ENCODE results near the gene KCNG3.
"Not testable (repeated sequence)": the region's sequence is repeated elsewhere in the genome, so short reads cannot be mapped to it uniquely, and the experiment has no call there.

KCNG3 gene

DNA sequence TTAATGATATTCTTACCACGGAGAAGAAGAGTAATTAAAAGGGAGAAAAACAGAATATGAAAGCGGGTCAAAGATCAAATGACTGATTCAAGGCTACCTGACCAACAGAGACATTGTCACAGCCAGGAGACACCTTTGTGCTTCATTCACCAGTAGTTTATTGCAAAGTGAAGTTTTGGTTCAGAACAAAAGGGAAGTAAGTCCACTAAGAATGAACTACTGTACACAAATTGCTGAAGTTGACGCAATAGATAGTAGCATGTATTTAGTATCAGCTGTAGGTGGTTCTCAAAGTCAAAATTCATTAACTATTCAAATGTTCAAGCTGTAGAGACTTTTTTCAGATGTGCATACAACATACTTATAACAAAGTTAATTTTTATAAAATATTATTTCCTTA, 68.1 kb downstream of the KCNG3 start:
- no peaks in the 10 kb centered on the region for H3K36me3 Mint-ChIP-seq

DNA sequence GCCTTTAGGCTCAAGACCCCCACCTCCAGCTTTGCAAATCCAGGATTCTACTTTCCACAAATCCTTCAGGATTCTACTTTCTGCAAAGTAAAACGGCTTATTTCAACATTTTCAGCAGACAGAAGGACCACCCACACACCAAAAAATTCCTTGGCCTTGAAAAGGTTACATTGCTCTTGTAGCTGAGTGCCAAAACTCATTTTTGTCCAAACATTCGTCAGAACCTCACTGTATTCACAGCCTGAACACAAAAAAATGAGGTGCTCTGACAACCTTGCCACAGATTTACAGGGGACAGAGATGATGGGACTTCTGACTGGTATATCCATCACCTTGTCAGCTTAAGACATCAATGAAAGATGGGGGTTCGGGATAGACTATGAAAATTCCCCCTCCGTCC, 69.7 kb downstream of the KCNG3 start:
- Mint-ChIP-seq H3K36me3 (no peaks in the 10 kb centered on the region), H3K4me1 (no peaks in the 10 kb centered on the region), H3K27ac (no peak overlapping the region), H3K4me3 (no peak overlapping the region), H3K9me3 (no peaks in the 10 kb centered on the region), H3K27me3 (peaks cover 25 to 35% of the 10 kb centered on the region in 2 donors)
- no peak for DNase-seq
- no peak for ATAC-seq (replicated peaks)

More for the DNA sequence above, 68.1 kb downstream of the KCNG3 start:
- H3K4me3 Mint-ChIP-seq: no peak overlapping the region
- no peak overlapping the region for H3K27ac Mint-ChIP-seq
- H3K27me3 Mint-ChIP-seq: peaks cover 25 to 34% of the 10 kb centered on the region in 2 donors
- DNase-seq: no peak
- no peaks in the 10 kb centered on the region for H3K9me3 Mint-ChIP-seq
- H3K4me1 Mint-ChIP-seq: no peaks in the 10 kb centered on the region
- ATAC-seq (replicated peaks): no peak

DNA sequence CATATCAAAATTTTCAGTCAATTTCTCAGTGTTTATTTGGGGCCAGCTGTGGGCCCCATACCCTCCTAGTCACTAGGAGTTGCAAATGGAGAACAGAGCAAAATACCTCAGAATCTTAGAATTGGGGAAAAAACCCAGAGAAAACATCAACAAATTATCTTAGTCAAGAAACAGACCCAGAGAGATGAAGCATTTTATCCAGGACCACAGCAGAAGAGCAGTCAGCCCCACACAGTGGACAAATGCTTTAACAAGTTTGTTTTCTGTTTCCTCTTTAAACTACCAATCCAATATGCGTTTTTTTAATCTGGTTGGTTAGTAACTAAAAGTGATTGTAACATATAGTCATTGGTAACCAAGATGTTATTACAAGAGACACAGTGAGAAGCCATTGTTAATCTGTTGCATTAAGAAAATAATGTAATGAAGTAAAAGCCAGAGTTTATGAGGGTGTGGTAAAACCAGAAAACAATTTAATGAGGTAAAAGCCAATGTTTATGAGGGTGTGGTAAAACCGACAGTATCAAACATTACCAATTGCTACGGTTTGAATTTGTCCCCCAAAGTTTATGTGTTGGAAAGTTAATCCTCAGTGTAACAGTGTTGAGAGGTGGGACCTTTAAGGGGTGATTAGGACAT, 72.1 kb downstream of the KCNG3 start:
- Mint-ChIP-seq H3K4me3 (no peak overlapping the region), H3K4me1 (no peaks in the 10 kb centered on the region), H3K36me3 (no peaks in the 10 kb centered on the region), H3K27ac (no peak overlapping the region), H3K27me3 (peaks cover 25 to 35% of the 10 kb centered on the region in 2 donors), H3K9me3 (no peaks in the 10 kb centered on the region)
- ATAC-seq (replicated peaks): no peak
- no peak for DNase-seq

DNA sequence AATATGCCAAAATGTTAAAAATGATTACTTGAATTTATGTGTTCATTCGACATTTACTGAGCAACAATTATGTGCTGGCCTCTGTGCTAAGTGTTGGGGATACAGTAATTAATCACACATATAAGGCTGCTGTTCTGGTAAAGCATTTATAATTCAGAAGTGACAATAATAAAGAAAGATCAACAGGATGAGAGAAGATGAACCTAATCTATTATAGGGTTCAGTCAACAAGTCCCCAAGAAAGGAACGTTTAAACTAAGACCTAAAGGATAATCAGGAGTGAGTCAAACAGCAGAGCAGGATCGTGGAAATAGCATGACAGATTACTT, 72.7 kb downstream of the KCNG3 start:
- Mint-ChIP-seq H3K27ac (no peak overlapping the region), H3K36me3 (no peaks in the 10 kb centered on the region), H3K27me3 (peaks cover 22 to 34% of the 10 kb centered on the region in 2 donors), H3K9me3 (no peaks in the 10 kb centered on the region), H3K4me1 (no peaks in the 10 kb centered on the region), H3K4me3 (no peak overlapping the region)
- ATAC-seq (replicated peaks): no peak
- no peak for DNase-seq

DNA sequence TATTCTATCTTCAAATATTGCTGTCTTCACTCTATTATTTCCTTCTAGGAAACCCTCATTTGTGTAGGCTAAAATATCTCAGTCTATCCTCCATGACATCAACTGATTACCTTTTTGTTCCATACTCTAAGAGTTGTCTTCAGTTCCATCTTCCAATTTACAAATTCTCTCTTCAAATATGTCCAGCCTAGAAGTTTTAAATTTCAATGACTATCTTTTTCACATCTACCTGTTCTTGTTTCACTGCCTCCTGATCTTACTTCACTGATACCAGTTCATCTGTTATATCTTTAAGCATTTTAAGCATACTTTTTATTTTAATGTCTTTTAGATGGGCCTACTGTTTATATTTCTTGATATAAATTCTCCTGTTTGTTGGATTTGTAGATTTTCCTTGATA, 79.1 kb downstream of the KCNG3 start:
- DNase-seq (no peak), ATAC-seq (replicated peaks) (no peak)
- Mint-ChIP-seq H3K36me3 (peaks cover 5 to 6% of the 10 kb centered on the region in 2 donors), H3K27ac (no peak overlapping the region), H3K9me3 (peaks cover 13 to 18% of the 10 kb centered on the region in 2 donors), H3K4me1 (no peaks in the 10 kb centered on the region), H3K4me3 (no peak overlapping the region), H3K27me3 (peaks cover 5 to 18% of the 10 kb centered on the region in 2 donors)

DNA sequence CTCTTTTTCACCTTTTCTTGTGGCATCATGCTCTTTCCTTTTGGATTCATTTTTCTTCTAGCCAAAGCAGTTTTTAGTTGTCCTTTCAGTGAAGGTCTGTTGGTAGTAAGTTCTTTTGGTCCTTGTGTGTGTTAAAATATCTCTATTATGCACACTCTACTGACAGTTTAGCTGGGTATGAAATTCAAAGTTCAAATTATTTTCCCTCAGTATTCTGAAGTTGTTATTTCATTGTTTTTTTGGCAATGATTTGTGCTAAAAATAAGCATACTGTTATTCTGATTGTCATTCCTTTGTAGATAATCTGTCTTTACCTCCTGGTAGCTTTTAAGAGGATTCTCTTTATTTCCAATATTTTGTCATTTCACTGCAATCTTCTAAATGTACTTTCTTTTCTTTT, 79.6 kb downstream of the KCNG3 start:
- Mint-ChIP-seq H3K9me3 (peaks cover 13 to 18% of the 10 kb centered on the region in 2 donors), H3K4me1 (no peaks in the 10 kb centered on the region), H3K27ac (no peak overlapping the region), H3K27me3 (peaks cover 4 to 15% of the 10 kb centered on the region in 2 donors), H3K36me3 (peaks cover 5 to 6% of the 10 kb centered on the region in 2 donors), H3K4me3 (no peak overlapping the region)
- ATAC-seq (replicated peaks) (no peak), DNase-seq (no peak)

DNA sequence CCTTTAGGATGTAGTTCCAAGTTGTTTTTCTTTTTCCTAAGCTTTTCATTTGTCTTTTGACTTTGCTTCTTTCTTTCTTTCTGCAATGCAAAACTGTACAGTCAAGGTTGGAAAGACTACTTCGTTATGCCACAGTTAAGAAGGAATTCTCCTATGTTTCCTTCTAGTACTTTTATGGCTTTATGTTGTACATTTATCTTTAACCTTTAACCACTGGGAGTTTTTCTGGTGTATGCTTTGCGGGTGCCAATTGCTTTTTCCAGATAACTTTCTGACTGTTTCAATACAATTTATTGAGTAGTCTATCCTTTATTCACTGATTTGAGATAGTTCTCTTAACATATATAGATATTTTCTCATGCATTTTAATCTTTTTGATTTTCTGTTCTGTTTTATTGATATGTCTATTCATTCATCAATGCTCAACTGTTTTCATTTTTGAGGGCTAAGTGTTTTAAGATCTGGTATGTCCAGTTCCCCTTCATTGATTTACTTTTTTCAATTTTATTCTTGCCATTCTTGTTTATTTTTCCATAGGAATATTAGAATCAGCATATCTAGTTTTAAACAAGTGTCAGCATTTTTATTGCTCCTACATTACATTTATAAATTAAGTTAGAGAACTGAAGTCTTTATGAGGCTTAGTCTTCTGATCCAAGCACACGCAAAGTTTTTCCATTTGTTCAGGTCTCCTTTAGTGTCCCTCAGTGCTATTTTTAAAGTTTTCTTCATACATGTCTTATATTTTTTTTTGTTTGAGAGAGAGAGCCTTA, 82.9 kb downstream of the KCNG3 start:
- H3K9me3 Mint-ChIP-seq: peaks cover 13 to 22% of the 10 kb centered on the region in 2 donors
- H3K4me1 Mint-ChIP-seq: no peaks in the 10 kb centered on the region
- H3K36me3 Mint-ChIP-seq: peaks cover 5 to 6% of the 10 kb centered on the region in 2 donors
- ATAC-seq (replicated peaks) (no peak), DNase-seq (no peak)
- peaks cover 13 to 19% of the 10 kb centered on the region in 2 donors for H3K27me3 Mint-ChIP-seq
- H3K4me3 Mint-ChIP-seq: no peak overlapping the region
- H3K27ac Mint-ChIP-seq: no peak overlapping the region

DNA sequence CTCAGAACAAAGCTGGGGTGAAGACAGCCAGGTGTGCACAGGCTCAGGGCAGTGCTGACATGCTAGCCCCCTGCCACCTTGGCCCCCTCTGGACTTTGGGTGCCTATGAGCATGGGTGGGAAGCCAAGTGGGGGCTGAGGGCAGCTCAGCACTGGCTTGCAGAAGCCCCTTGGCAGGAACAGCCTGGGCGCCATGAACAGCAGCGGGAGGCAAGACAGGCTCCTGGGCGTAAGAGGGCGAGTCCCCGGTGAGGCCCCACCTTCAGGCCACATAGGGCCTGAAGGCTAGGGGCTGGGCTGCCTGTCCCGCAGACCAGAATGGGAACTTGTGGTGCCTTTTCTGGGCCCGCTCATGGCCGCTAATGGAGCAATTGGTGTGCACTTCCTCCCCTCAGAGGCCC, 85.8 kb downstream of the KCNG3 start:
- Mint-ChIP-seq H3K27me3 (peaks cover 14 to 18% of the 10 kb centered on the region in 2 donors), H3K4me1 (no peaks in the 10 kb centered on the region), H3K27ac (no peak overlapping the region), H3K9me3 (peaks cover 0 to 7% of the 10 kb centered on the region in 2 donors), H3K4me3 (no peak overlapping the region), H3K36me3 (no peaks in the 10 kb centered on the region)
- no peak for ATAC-seq (replicated peaks)
- DNase-seq: no peak

DNA sequence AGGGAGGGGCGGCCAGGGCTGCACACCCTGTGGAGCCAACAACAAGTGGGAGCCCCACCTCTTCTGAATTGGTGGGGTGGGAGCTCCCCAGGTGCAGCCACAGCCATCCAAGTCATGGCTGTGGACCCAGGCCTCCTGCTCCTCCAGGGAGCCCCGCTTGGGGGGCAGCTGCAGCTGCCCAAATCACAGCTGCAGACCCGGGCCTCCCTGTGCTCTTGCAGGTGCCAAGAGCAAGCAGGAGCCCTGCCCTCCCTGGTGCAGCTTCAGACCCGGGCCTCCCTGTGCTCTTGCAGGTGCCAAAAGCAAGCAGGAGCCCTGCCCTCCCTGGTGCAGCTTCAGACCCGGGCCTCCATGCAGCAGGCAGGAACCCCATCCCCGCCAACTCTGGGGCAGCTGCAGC, 86.3 kb downstream of the KCNG3 start:
- DNase-seq: no peak
- no peaks in the 10 kb centered on the region for H3K4me1 Mint-ChIP-seq
- no peak overlapping the region for H3K27ac Mint-ChIP-seq
- no peak for ATAC-seq (replicated peaks)
- H3K9me3 Mint-ChIP-seq: peaks cover 0 to 7% of the 10 kb centered on the region in 2 donors
- no peak overlapping the region for H3K4me3 Mint-ChIP-seq
- H3K36me3 Mint-ChIP-seq: no peaks in the 10 kb centered on the region
- peaks cover 16 to 22% of the 10 kb centered on the region in 2 donors for H3K27me3 Mint-ChIP-seq

DNA sequence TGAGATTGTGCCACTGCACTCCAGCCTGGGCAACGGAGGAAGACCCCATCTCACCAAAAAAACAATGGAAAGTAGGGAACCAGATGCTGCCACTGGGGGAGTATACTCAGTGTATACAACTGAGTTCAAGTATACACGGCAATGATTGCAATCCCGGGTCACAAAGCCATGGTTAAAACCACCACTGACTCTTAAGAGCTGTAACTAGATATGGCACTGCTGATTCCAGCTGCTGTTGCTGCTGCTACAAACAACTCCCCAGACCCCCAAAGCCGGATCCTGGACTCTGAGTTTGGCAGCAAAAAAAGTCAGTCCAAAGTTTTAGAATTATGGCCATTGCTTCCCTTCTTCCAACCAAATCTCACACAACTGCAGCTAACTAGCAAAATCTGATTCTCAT, 89.1 kb downstream of the KCNG3 start:
- H3K4me3 Mint-ChIP-seq: no peak overlapping the region
- H3K9me3 Mint-ChIP-seq: peaks cover 0 to 5% of the 10 kb centered on the region in 2 donors
- no peak overlapping the region for H3K27ac Mint-ChIP-seq
- no peaks in the 10 kb centered on the region for H3K36me3 Mint-ChIP-seq
- H3K4me1 Mint-ChIP-seq: no peaks in the 10 kb centered on the region
- H3K27me3 Mint-ChIP-seq: peaks cover 14 to 17% of the 10 kb centered on the region in 2 donors
- ATAC-seq (replicated peaks) (no peak), DNase-seq (no peak)

DNA sequence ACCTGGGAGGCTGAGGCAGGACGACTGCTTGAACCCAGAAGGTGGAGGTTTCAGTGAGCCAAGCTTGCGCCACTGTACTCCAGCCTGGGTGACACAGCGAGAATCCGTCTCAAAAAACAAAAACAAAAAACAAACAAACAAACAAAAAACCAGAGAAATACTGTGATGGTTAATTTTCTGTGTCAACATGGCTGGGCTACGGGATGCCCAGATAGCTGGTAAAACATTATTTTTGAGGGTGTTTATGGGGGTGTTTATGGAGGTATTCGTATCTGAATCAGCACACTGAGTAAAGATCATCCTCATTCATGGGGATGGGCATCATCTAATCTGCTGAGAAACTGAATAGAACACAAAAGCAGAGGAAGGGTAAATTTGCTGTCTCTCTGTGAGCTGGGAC, 92.0 kb downstream of the KCNG3 start:
- no peaks in the 10 kb centered on the region for H3K36me3 Mint-ChIP-seq
- no peaks in the 10 kb centered on the region for H3K4me1 Mint-ChIP-seq
- ATAC-seq (replicated peaks): no peak
- no peaks in the 10 kb centered on the region for H3K9me3 Mint-ChIP-seq
- no peak for DNase-seq
- no peak overlapping the region for H3K27ac Mint-ChIP-seq
- H3K4me3 Mint-ChIP-seq: no peak overlapping the region
- peaks cover 12 to 31% of the 10 kb centered on the region in 2 donors for H3K27me3 Mint-ChIP-seq

DNA sequence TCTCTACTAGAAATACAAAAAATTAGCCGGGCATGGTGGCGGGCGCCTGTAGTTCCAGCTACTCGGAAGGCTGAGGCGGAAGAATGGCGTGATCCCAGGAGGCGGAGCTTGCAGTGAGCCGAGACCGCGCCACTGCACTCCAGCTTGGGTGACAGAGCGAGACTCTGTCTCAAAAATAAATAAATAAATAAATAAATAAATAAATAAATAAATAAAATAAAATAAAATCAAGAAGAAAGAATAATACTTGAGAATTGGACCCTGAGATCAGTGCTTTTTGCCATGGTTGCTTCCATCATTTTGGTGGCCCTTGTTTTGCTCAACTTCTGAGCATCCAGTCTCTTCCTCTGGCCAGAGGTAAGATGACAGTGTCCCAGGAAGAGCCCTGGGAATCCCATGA, 95.7 kb downstream of the KCNG3 start:
- not testable (repeated sequence) for H3K9me3 Mint-ChIP-seq; H3K36me3 Mint-ChIP-seq; DNase-seq; H3K4me3 Mint-ChIP-seq; H3K4me1 Mint-ChIP-seq; H3K27ac Mint-ChIP-seq; ATAC-seq (replicated peaks)
- H3K27me3 Mint-ChIP-seq: peaks cover 10 to 29% of the 10 kb centered on the region in 2 donors

DNA sequence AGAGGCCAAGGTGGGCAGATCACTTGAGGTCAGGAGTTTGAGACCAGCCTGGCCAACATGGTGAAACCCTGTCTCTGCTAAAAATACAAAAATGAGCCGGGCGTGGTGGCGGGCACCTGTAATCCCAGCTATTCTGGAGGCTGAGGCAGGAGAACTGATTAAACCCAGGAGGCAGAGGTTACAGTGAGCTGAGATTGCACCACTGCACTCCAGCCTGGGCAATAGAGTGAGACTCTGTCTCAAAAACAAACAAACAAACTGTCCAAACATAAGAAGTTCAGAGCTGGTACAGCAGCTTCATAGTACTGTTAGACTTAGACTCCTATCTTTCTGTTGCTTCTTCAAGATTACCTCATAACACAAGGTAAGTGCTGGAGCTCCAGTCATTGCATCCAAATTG, 100.5 kb downstream of the KCNG3 start:
- H3K9me3 Mint-ChIP-seq; H3K4me1 Mint-ChIP-seq; ATAC-seq (replicated peaks); H3K27ac Mint-ChIP-seq; DNase-seq; H3K36me3 Mint-ChIP-seq; H3K4me3 Mint-ChIP-seq: not testable (repeated sequence)
- H3K27me3 Mint-ChIP-seq: peaks cover 10 to 30% of the 10 kb centered on the region in 2 donors

DNA sequence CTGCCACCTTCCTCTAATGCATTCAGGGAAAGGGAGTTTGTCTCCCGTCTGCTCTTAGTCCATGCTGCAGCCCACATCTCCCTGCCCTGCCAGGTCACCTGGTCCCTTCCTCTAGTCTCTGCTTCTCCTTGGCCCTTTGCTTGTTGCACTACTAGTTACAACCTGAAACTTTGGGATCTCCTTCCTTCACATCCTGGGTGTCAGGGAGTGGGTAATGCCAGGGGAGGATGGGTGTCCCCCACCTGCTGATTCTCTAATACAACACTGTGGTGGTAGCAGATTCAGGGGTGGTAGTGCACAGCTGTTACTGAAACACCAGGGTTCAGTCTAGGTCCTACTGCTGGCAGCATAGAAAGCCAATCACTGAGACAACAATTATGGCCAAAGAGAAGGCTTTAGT, 101.6 kb downstream of the KCNG3 start:
- Mint-ChIP-seq H3K4me1 (no peaks in the 10 kb centered on the region), H3K9me3 (no peaks in the 10 kb centered on the region)
- ATAC-seq (replicated peaks): no peak

More for the DNA sequence above, 101.6 kb downstream of the KCNG3 start:
- Mint-ChIP-seq H3K4me3 (no peak overlapping the region), H3K27ac (no peak overlapping the region), H3K27me3 (peaks cover 5 to 19% of the 10 kb centered on the region in 2 donors), H3K36me3 (no peaks in the 10 kb centered on the region)
- DNase-seq: no peak

Data from stimulated activated naive B cell treated with anti-CD40 and anti-IgM and Interleukin-4, amounts not matched to agents 10 μg/mL and 1 μg/mL and 100 μg/mL, for 72 hours (primary cell).